Neuron (in vitro differentiated cells): ENCODE results near the gene CDCA4.

Experiments
- H2AFZ ChIP-seq: one replicate; pipeline ENCODE4 v1.6.1; 2013; ENCODE audit warnings: low read depth, mild to moderate bottlenecking, inconsistent platforms, low read length, moderate library complexity
- H3K27me3 ChIP-seq: one replicate; pipeline ENCODE4 v1.6.1; 2013; ENCODE audit warnings: low read length; ENCODE audit not compliant: insufficient read depth
- H3K36me3 ChIP-seq: one replicate; pipeline ENCODE4 v1.6.1; 2013; ENCODE audit warnings: low read length; ENCODE audit not compliant: insufficient read depth
- H3K4me1 ChIP-seq: one replicate; pipeline ENCODE4 v1.6.1; 2013; ENCODE audit warnings: low read length; ENCODE audit not compliant: insufficient read depth
- H3K4me3 ChIP-seq: 2 replicates; pipeline ENCODE4 v1.5.1; 2013; ENCODE audit warnings: mild to moderate bottlenecking, low read length, moderate library complexity
- H3K9me3 ChIP-seq: one replicate; pipeline ENCODE4 v1.6.1; 2013; ENCODE audit warnings: low read length

Gene CDCA4

DNA sequence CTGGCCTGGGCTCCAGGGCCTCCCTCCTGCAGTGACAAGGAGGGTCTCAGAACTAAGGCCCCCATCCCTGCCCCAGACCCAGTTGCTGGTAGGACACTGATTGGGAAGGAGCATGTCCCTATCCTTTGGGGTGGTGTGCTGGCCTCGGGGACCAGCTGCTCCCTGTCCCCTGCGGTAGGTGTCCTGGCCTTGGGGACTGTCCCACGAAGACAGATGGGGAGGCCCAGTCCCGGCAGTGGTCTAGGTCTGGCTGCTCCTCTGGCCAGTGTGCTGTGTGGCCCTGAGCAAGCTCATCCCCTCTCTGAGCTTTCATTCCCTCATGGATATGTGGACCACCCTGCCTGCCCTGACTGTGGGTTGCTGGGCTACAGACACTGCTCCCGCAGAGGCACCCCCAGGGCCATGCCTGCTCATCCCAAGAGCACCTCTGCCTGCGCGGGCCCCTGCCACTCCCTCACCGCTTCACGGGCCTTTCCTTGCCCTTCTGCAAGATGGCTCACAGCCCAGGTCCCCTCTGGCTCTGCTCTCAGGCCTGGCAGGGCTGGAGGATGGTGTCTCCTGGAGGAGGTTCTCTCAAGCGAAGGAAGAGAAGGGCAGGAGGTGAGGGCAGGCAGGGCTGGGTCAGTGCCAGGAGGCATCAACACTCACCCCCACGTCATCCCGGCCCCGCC lies 55.2 kb downstream of the CDCA4 start:
- no peaks in the 10 kb centered on the region for H3K36me3 ChIP-seq
- no peak overlapping the region for H2AFZ ChIP-seq
- peaks cover 42% of the 10 kb centered on the region for H3K27me3 ChIP-seq
- H3K4me3 ChIP-seq = no peak overlapping the region
- no peaks in the 10 kb centered on the region for H3K9me3 ChIP-seq
- H3K4me1 ChIP-seq = peaks cover 15% of the 10 kb centered on the region

DNA sequence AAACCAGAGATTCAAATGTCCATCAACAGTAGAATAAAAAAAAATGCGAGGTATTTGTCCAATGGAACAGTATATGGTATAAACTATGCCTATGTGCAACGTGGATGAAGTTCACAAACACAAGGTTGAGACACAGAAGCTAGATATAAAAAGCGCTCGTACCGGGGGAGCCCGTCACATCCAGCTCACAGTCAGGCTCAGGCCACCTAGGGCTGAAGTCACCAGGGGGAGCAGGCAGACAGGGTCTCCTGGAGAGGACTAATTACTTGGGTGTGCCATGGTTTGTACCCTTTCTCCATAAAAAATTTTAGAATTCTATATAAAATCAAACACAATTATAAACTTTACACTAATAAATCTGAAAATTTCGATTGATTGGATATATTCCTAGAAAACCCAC lies 56.3 kb downstream of the CDCA4 start:
- H3K4me1 ChIP-seq = peaks cover 15% of the 10 kb centered on the region
- no peak overlapping the region for H2AFZ ChIP-seq
- no peak overlapping the region for H3K4me3 ChIP-seq
- H3K36me3 ChIP-seq = no peaks in the 10 kb centered on the region
- peaks cover 43% of the 10 kb centered on the region for H3K27me3 ChIP-seq
- no peaks in the 10 kb centered on the region for H3K9me3 ChIP-seq
